ENCODE data around the gene DEXI.
A peak's percentile ranks its signal among the peaks of the same experiment; 100 is the strongest.

Gene DEXI

DNA sequence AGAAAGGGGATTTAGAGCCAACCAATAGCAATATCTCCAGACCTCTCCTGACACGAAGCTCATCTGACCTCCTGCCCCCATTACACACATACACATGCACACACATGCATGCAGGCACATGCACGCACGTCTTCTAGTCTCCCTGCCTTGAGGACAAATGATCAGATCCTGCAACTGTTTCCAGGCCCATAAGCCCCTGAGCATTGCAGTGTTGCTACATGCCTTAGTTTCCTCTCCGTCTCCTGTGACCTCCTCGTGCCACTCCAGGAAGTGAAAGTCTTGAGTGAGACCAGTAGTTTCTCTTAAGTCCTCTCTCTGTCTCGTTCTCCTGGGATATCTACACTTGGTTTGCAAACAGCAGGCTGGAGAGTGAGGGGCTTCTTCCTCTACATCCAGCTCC is 57.0 kb downstream of the DEXI start:
- Histone ChIP-seq H3F3A (ENCODE audit: insufficient read depth) (peaks cover 84% of the 10 kb centered on the region), H3K9me2 (replicated peaks; ENCODE audit: insufficient read depth, low read length) (no peaks in the 10 kb centered on the region), H2AFZ (ENCODE audit: low read depth, low read length, severe bottlenecking) (no peak overlapping the region), H3K27ac (ENCODE audit: low read depth, low read length) (peak overlapping the region; percentile 96), H3K4me2 (ENCODE audit: low read depth, low read length, poor library complexity, severe bottlenecking) (peak overlapping the region; percentile 81), H3K9ac (ENCODE audit: low read length) (peak overlapping the region; percentile 79), H4K20me1 (ENCODE audit: low read depth, low read length) (no peaks in the 10 kb centered on the region; the same call in 1 of the 2 replicates), H3K9me3 (ENCODE audit: insufficient read depth, low read length) (no peaks in the 10 kb centered on the region), H3K4me3 (ENCODE audit: insufficient read depth, low read length, poor library complexity, severe bottlenecking) (peak overlapping the region; percentile 59), H3K27me3 (ENCODE audit: low read length) (no peaks in the 10 kb centered on the region), H3K79me2 (ENCODE audit: insufficient read depth, low read length) (peaks cover 96% of the 10 kb centered on the region), H3K36me3 (ENCODE audit: low read length) (0 out of 2 replicates have a peak, but pooled peaks cover 5% of the 10 kb centered on the region)
- TF ChIP-seq, protein P1, sequence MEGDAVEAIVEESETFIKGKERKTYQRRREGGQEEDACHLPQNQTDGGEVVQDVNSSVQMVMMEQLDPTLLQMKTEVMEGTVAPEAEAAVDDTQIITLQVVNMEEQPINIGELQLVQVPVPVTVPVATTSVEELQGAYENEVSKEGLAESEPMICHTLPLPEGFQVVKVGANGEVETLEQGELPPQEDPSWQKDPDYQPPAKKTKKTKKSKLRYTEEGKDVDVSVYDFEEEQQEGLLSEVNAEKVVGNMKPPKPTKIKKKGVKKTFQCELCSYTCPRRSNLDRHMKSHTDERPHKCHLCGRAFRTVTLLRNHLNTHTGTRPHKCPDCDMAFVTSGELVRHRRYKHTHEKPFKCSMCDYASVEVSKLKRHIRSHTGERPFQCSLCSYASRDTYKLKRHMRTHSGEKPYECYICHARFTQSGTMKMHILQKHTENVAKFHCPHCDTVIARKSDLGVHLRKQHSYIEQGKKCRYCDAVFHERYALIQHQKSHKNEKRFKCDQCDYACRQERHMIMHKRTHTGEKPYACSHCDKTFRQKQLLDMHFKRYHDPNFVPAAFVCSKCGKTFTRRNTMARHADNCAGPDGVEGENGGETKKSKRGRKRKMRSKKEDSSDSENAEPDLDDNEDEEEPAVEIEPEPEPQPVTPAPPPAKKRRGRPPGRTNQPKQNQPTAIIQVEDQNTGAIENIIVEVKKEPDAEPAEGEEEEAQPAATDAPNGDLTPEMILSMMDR (IDR thresholded peaks at IDR 0.05; ENCODE audit: insufficient read depth, low read length, poor library complexity, severe bottlenecking), result no peak
- TF ChIP-seq EZH2phosphoT487 (conservative IDR thresholded peaks at IDR 0.05; ENCODE audit: low read length), result no peak

DNA sequence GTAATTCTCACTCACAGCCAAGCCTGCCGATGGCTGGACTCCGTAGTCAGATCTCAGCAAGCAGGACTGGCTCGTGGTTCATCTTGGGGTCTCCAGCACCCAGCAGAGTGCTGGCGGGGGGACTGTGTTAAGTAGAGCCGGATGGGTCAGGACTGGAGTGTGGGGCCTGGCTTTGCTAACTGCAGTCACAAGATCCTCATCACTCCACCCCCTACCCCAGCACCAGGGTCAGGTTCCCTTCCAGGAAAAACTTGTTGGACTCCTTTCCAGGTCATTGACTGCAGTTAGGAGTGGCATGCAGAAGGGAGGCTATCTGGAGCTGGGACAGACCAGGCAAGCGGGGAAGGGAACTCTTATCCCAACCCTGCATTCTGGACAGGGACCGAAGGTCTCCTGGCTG is 59.3 kb downstream of the DEXI start:
- no peaks in the 10 kb centered on the region; the same call in 1 of the 2 replicates for H4K20me1 ChIP-seq (ENCODE audit: low read depth, low read length)
- peaks cover 80% of the 10 kb centered on the region for H3F3A ChIP-seq (ENCODE audit: insufficient read depth)
- H3K27me3 ChIP-seq (ENCODE audit: low read length), result no peaks in the 10 kb centered on the region
- H3K4me3 ChIP-seq (ENCODE audit: insufficient read depth, low read length, poor library complexity, severe bottlenecking), result no peak overlapping the region
- peak overlapping the region; percentile 96; the same call in 1 of the 2 replicates for H3K27ac ChIP-seq (ENCODE audit: low read depth, low read length)
- H2AFZ ChIP-seq (ENCODE audit: low read depth, low read length, severe bottlenecking), result no peak overlapping the region
- H3K9ac ChIP-seq (ENCODE audit: low read length), result no peak overlapping the region
- peaks cover 98% of the 10 kb centered on the region for H3K79me2 ChIP-seq (ENCODE audit: insufficient read depth, low read length)
- H3K4me2 ChIP-seq (ENCODE audit: low read depth, low read length, poor library complexity, severe bottlenecking), result peak overlapping the region; percentile 81
- no peak for TF ChIP-seq EZH2phosphoT487 (conservative IDR thresholded peaks at IDR 0.05; ENCODE audit: low read length)
- TF ChIP-seq, protein P1 (IDR thresholded peaks at IDR 0.05; ENCODE audit: insufficient read depth, low read length, poor library complexity, severe bottlenecking), result no peak
- H3K36me3 ChIP-seq (ENCODE audit: low read length), result 0 out of 2 replicates have a peak, but pooled peaks cover 5% of the 10 kb centered on the region
- H3K9me2 ChIP-seq (replicated peaks; ENCODE audit: insufficient read depth, low read length), result no peaks in the 10 kb centered on the region
- no peaks in the 10 kb centered on the region for H3K9me3 ChIP-seq (ENCODE audit: insufficient read depth, low read length)

DNA sequence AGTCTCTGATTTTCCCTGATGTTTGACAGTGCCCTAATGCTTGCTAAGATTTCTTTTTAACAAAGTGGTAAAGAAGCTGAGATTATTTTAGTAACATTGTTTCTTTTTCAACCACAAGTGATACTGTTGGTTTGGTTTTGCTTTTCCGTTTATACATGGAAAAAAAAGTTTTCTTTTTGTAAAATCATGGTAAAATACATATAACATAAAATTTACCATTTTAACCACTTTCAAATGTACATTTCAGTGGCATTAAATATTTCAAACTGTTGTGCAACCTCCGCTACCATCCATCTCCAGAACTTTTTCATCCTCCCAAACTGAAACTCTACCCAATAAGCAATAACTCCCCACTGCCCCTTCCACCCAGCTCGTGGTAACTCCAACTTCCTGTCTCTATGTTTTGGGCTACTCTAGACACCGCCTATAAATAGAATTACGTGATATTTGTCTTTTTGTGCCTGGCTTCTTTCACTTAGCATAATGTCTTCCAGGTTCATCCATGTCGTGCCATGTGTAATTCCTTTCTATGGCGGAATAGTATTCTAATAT is 60.7 kb downstream of the DEXI start:
- H3K9ac ChIP-seq (ENCODE audit: low read length), result peak overlapping the region; percentile 87; the same call in 1 of the 2 replicates
- H3K4me2 ChIP-seq (ENCODE audit: low read depth, low read length, poor library complexity, severe bottlenecking), result peak overlapping the region; percentile 86
- H3K36me3 ChIP-seq (ENCODE audit: low read length), result 0 out of 2 replicates have a peak, but pooled peaks cover 4% of the 10 kb centered on the region
- no peak overlapping the region for H2AFZ ChIP-seq (ENCODE audit: low read depth, low read length, severe bottlenecking)
- H3K27me3 ChIP-seq (ENCODE audit: low read length), result no peaks in the 10 kb centered on the region
- peaks cover 79% of the 10 kb centered on the region for H3F3A ChIP-seq (ENCODE audit: insufficient read depth)
- no peaks in the 10 kb centered on the region for H3K9me3 ChIP-seq (ENCODE audit: insufficient read depth, low read length)
- no peak for TF ChIP-seq EZH2phosphoT487 (conservative IDR thresholded peaks at IDR 0.05; ENCODE audit: low read length)
- TF ChIP-seq, protein P1 (IDR thresholded peaks at IDR 0.05; ENCODE audit: insufficient read depth, low read length, poor library complexity, severe bottlenecking), result no peak
- H3K9me2 ChIP-seq (replicated peaks; ENCODE audit: insufficient read depth, low read length), result no peaks in the 10 kb centered on the region
- H3K4me3 ChIP-seq (ENCODE audit: insufficient read depth, low read length, poor library complexity, severe bottlenecking), result peak overlapping the region; percentile 6
- no peaks in the 10 kb centered on the region; the same call in 1 of the 2 replicates for H4K20me1 ChIP-seq (ENCODE audit: low read depth, low read length)
- peak overlapping the region; percentile 95 for H3K27ac ChIP-seq (ENCODE audit: low read depth, low read length)
- H3K79me2 ChIP-seq (ENCODE audit: insufficient read depth, low read length), result peaks cover 93% of the 10 kb centered on the region
